GM20000 (cell line): ENCODE measurements around the gene CYP8B1.

Source experiments
- DNase-seq: peaks from one replicate; pipeline ENCODE4 v3.0.0; 2012; ENCODE audit warnings: low spot score
- CTCF ChIP-seq: IDR thresholded peaks from 2 replicates; pipeline ENCODE4 v1.5.1; 2012; ENCODE audit warnings: mild to moderate bottlenecking, control low read depth; ENCODE audit errors: extremely low read depth, missing control alignments

CYP8B1 gene

GRCh38 chr3:42906070-42906847 is 30.6 kb upstream of the CYP8B1 start, which contains the start of gene ZNF662:
Gene ZNF662, plus strand, starts transcription at chr3:42906142. Its CDS starts 1,973 bp downstream, at chr3:42908115.
- DNase-seq, result no peak
- no peak for TF ChIP-seq CTCF

GRCh38 chr3:42905740-42906069 is 30.0 kb upstream of the CYP8B1 start:
- DNase-seq, result no peak
- no peak for TF ChIP-seq CTCF

- no peak for TF ChIP-seq CTCF
- no peak for DNase-seq
Observed at GRCh38 chr3:42904076-42904475, 28.4 kb upstream of the CYP8B1 start.

GRCh38 chr3:42902257-42902656 is 26.6 kb upstream of the CYP8B1 start:
- no peak for DNase-seq
- TF ChIP-seq CTCF, result no peak

- TF ChIP-seq CTCF, result no peak
- no peak for DNase-seq
Observed at GRCh38 chr3:42901073-42901415, 25.4 kb upstream of the CYP8B1 start.

GRCh38 chr3:42900226-42901072 is 24.8 kb upstream of the CYP8B1 start:
- no peak for DNase-seq
- TF ChIP-seq CTCF, result no peak
